Measurements from ENCODE around the gene SEC61A2. TPM values are rescaled to one million over a fixed set of nuclear protein-coding genes. Genes with fewer than 3 reads are reported as not detected.

SEC61A2 gene
- total and polyA plus RNA-seq, 2 donors (not counting 3 experiments of a cell fraction or from before 2014, with no cell fraction given), result 7.3 to 7.5 TPM

DNA sequence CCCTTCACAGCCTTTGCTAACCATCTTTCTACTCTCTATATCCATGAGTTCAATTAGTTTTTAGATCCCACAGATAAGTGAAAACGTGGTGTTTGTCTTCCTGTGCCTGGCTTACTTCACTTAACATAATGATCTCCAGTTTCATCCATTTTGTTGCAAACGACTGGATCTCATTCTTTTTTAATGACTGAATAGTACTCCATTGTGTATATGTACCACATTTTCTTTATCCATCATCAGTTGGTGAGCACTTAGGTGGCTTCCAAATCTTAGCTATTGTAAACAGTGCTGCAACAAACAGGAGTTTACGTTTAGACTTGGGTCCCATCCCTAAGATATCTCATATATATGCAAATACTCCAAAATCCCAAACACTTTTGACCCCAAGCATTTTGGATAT is 75.6 kb downstream of the SEC61A2 start:
- H3K4me2 ChIP-seq (ENCODE audit: insufficient read depth, low read length), result no peak overlapping the region
- no TSS peak for BruUV-seq (replicated peaks)
- H3K27ac ChIP-seq (ENCODE audit: insufficient read depth, low read depth, low read length), result no peak overlapping the region
- ChIA-PET CTCF (no interaction called here), POLR2A (no interaction called here)
- H3K9ac ChIP-seq (replicated peaks; ENCODE audit: extremely low read depth, insufficient read depth, low read length), result no peak overlapping the region
- peaks cover 81% of the 10 kb centered on the region for H3K79me2 ChIP-seq (ENCODE audit: control insufficient read depth, insufficient read depth, low read length)
- no peaks in the 10 kb centered on the region for H3K27me3 ChIP-seq (ENCODE audit: control insufficient read depth in 2 of 2, insufficient read depth in 2 of 2, low read length in 2 of 2)
- TF ChIP-seq JUN (IDR thresholded peaks at IDR 0.05; ENCODE audit: borderline replicate concordance, insufficient read depth, insufficient read length, low read depth), result no peak
- H2AFZ ChIP-seq (ENCODE audit: low read depth, low read length), result no peak overlapping the region
- no peaks in the 10 kb centered on the region for H4K20me1 ChIP-seq (replicated peaks; ENCODE audit: control insufficient read depth, extremely low read depth, insufficient read depth, low read length)
- no peaks in the 10 kb centered on the region for H3K9me3 ChIP-seq (replicated peaks; ENCODE audit: control insufficient read depth, insufficient read depth, low read length)
- H3K4me3 ChIP-seq (replicated peaks in 1 of 3; ENCODE audit: insufficient read depth in 1 of 3, low read depth in 1 of 3, low read length in 3 of 3), result no peak overlapping the region
- H3K9me1 ChIP-seq (replicated peaks; ENCODE audit: control insufficient read depth, extremely low read depth, insufficient read depth, low read length), result no peaks in the 10 kb centered on the region
- DNase-seq (ENCODE audit: low read depth, low spot score) (no peak), FAIRE-seq (no peak)
- intact Hi-C loops (cut with micrococcal nuclease) (no loop called here), dilution Hi-C loops (cut with MboI; ENCODE audit: extremely low pct_ligation_motif_present, low sequenced_read_pairs) (no loop called here)
- H3K36me3 ChIP-seq (ENCODE audit: control insufficient read depth in 2 of 2, extremely low read depth in 1 of 2, insufficient read depth in 2 of 2, low read length in 2 of 2), result peaks cover 9 to 16% of the 10 kb centered on the region in 2 experiments
- no peaks in the 10 kb centered on the region for H3K4me1 ChIP-seq (ENCODE audit: control insufficient read depth, extremely low read depth, insufficient read depth, low read length)

- Histone ChIP-seq H3K27me3 (ENCODE audit: control insufficient read depth in 2 of 2, insufficient read depth in 2 of 2, low read length in 2 of 2) (no peaks in the 10 kb centered on the region), H2AFZ (ENCODE audit: low read depth, low read length) (no peak overlapping the region), H3K4me3 (replicated peaks in 1 of 3; ENCODE audit: insufficient read depth in 1 of 3, low read depth in 1 of 3, low read length in 3 of 3) (no peak overlapping the region), H3K9ac (replicated peaks; ENCODE audit: extremely low read depth, insufficient read depth, low read length) (no peak overlapping the region), H3K27ac (ENCODE audit: insufficient read depth, low read depth, low read length) (no peak overlapping the region), H3K79me2 (ENCODE audit: control insufficient read depth, insufficient read depth, low read length) (peaks cover 66% of the 10 kb centered on the region), H4K20me1 (replicated peaks; ENCODE audit: control insufficient read depth, extremely low read depth, insufficient read depth, low read length) (no peaks in the 10 kb centered on the region), H3K4me2 (ENCODE audit: insufficient read depth, low read length) (no peak overlapping the region), H3K36me3 (ENCODE audit: control insufficient read depth in 2 of 2, extremely low read depth in 1 of 2, insufficient read depth in 2 of 2, low read length in 2 of 2) (peaks cover 15% of the 10 kb centered on the region in 2 experiments), H3K9me1 (replicated peaks; ENCODE audit: control insufficient read depth, extremely low read depth, insufficient read depth, low read length) (no peaks in the 10 kb centered on the region), H3K9me3 (replicated peaks; ENCODE audit: control insufficient read depth, insufficient read depth, low read length) (no peaks in the 10 kb centered on the region), H3K4me1 (ENCODE audit: control insufficient read depth, extremely low read depth, insufficient read depth, low read length) (no peaks in the 10 kb centered on the region)
- POLR2A ChIA-PET, result no interaction called here
- TF ChIP-seq POLR2A (IDR thresholded peaks at IDR 0.05; ENCODE audit: low read depth, low read length) (no peak), JUN (IDR thresholded peaks at IDR 0.05; ENCODE audit: borderline replicate concordance, insufficient read depth, insufficient read length, low read depth) (no peak), FOS (IDR thresholded peaks at IDR 0.05; ENCODE audit: borderline replicate concordance, insufficient read depth, low read length) (no peak), POLR2AphosphoS5 (IDR thresholded peaks at IDR 0.05; ENCODE audit: insufficient read depth, low read depth, low read length) (no peak)
- DNase-seq (ENCODE audit: low read depth, low spot score) (no peak), FAIRE-seq (no peak)
- dilution Hi-C loops (cut with MboI; ENCODE audit: extremely low pct_ligation_motif_present, low sequenced_read_pairs) (no loop called here), intact Hi-C loops (cut with micrococcal nuclease) (no loop called here)
- CTCF ChIA-PET, result no interaction called here
- BruUV-seq (replicated peaks), result no TSS peak
Observed at GRCh38 chr10:12207114-12207513, 77.6 kb downstream of the SEC61A2 start.

All from endothelial cell of umbilical vein (primary cell).